Measurements from ENCODE around the gene DDX27. TPM values are rescaled to one million over a fixed set of nuclear protein-coding genes. Genes with fewer than 3 reads are reported as not detected.

DDX27 gene
- total and polyA plus RNA-seq, 2 of the 8 experiments (the other 6 are each of a cell fraction or from before 2014, with no cell fraction given), result 42.7 to 51.0 TPM

DNA sequence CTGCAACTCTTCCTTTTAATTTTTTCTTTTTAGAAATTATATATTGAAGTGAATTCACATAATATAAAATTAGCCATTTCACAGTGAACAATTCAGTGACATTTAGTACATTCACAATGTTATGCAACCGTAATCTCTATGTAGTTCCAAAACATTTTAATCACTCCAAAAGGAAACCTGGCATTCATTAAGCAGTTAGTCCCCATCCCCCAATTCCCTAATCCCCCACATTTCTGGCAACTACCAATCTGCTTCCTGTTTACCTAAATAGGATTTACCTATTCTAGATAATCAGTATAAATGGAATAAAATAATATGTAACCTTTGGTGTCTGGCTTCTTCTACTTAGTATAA, 8.5 kb upstream of the DDX27 start:
- FAIRE-seq, result no peak
- CTCF ChIA-PET (ENCODE audit: partially characterized antibody), result interaction anchor here (1.4 kb wide), 1 partner anchor 89 kb away, joined by 3 read pairs; no protein-coding TSS in a partner anchor

More for the DNA sequence above, 8.5 kb upstream of the DDX27 start:
- TF ChIP-seq ASH2L (IDR thresholded peaks at IDR 0.05; ENCODE audit: low read length) (no peak), SP1 (IDR thresholded peaks at IDR 0.05; ENCODE audit: low read depth, low read length) (no peak), TBP (IDR thresholded peaks at IDR 0.05; ENCODE audit: low read depth, low read length) (no peak)
- Histone ChIP-seq H3K79me1 (ENCODE audit: low read depth, low read length) (no peaks in the 10 kb centered on the region), H4K8ac (ENCODE audit: extremely low read depth, insufficient read depth, low read length) (no peak overlapping the region), H2AK5ac (ENCODE audit: low read depth, low read length) (no peak overlapping the region), H3K27me3 (replicated peaks in 1 of 4; ENCODE audit: control insufficient read depth in 3 of 4, extremely low read depth in 1 of 4, insufficient read depth in 3 of 4, low read length in 3 of 4) (no peaks in the 10 kb centered on the region), H3K18ac (ENCODE audit: extremely low read depth, low read length) (no peak overlapping the region), H4K20me1 (replicated peaks in 1 of 2; ENCODE audit: control insufficient read depth in 1 of 2, insufficient read depth in 2 of 2, low read length in 2 of 2) (no peaks in the 10 kb centered on the region), H2BK15ac (ENCODE audit: low read length) (no peak overlapping the region), H3K79me2 (ENCODE audit: control insufficient read depth in 1 of 2, insufficient read depth in 2 of 2, low read length in 2 of 2) (no peaks in the 10 kb centered on the region), H2BK20ac (ENCODE audit: low read length) (no peak overlapping the region), H3K4me2 (ENCODE audit: insufficient read depth in 1 of 2, low read depth in 2 of 2, low read length in 2 of 2) (no peak overlapping the region), H4K5ac (ENCODE audit: insufficient read length, low read depth, low read length) (no peak overlapping the region), H3K9me3 (ENCODE audit: insufficient read depth in 2 of 2, low read depth in 1 of 2, low read length in 1 of 2) (peaks cover 0 to 3% of the 10 kb centered on the region in 2 experiments; a peak in 2 of 4 replicates), H3K4me1 (replicated peaks in 1 of 4; ENCODE audit: control insufficient read depth in 3 of 4, insufficient read depth in 4 of 4, low read length in 3 of 4) (0 out of 7 replicates have a peak, but pooled peaks cover 0 to 2% (median 0%) of the 10 kb centered on the region in 4 experiments), H2BK5ac (ENCODE audit: low read depth, low read length) (no peak overlapping the region), H2BK120ac (replicated peaks; ENCODE audit: low read depth, low read length) (no peak overlapping the region), H3K56ac (replicated peaks; ENCODE audit: insufficient read length, low read depth, low read length) (no peak overlapping the region), H3K23me2 (ENCODE audit: low read depth, low read length) (no peaks in the 10 kb centered on the region), H3K23ac (ENCODE audit: insufficient read length) (no peak overlapping the region), H2BK12ac (ENCODE audit: low read depth, low read length) (no peak overlapping the region), H3K14ac (ENCODE audit: insufficient read length) (no peak overlapping the region), H3K27ac (ENCODE audit: low read depth, low read length) (no peak overlapping the region), H4K91ac (replicated peaks; ENCODE audit: insufficient read length, low read length) (no peak overlapping the region), H3K4me3 (ENCODE audit: extremely low read depth in 1 of 4, insufficient read depth in 2 of 4, low read depth in 3 of 4, low read length in 4 of 4) (no peak overlapping the region), H3K9ac (replicated peaks in 1 of 4; ENCODE audit: extremely low read depth in 1 of 4, low read depth in 3 of 4, low read length in 3 of 4) (no peak overlapping the region), H3K4ac (replicated peaks; ENCODE audit: insufficient read length, low read depth, low read length) (no peak overlapping the region), H2AFZ (ENCODE audit: low read length) (no peak overlapping the region), H3K36me3 (ENCODE audit: control insufficient read depth in 2 of 4, insufficient read depth in 4 of 4, low read length in 3 of 4) (no peaks in the 10 kb centered on the region)
- 88% methylated on average over 1 of the region's 1 CpG; no CpG with 5 or more reads in 1 of the 2 experiments for WGBS, 2 experiments (ENCODE audit: extremely low coverage in 1 of 2, insufficient coverage in 1 of 2, insufficient read length in 1 of 2, insufficient replicate concordance in 2 of 2, low coverage in 1 of 2, low lambda C conversion rate in 2 of 2, missing lambda C conversion rate in 1 of 2)
- POLR2A ChIA-PET (ENCODE audit: partially characterized antibody), result interaction anchor here (0.7 to 1.1 kb wide), 2 partner anchors 8 to 13 kb away, joined by 3 read pairs; no protein-coding TSS in a partner anchor
- DNase-seq (ENCODE audit: low read depth in 1 of 2, low spot score in 2 of 2), result no peak

Data from H1 (cell line).